Endothelial cell of umbilical vein (primary cell): ENCODE results near the gene OLIG1. TPM values are rescaled to one million over a fixed set of nuclear protein-coding genes. Genes with fewer than 3 reads are reported as not detected.

ENCODE experiments used
- BruUV-seq: library from RNA; stranded (reverse); fragments of 400-500 nt; replicated peaks from 2 replicates; lab custom pipeline; 2021; lab: Mats Ljungman, UMichigan
- CTCF ChIA-PET: fragments of 300-600, 350-600 bp; sonication (Branson Sonifier 250); formaldehyde crosslinking; loops from one replicate; lab custom pipeline; 2021; ENCODE audit warnings: antibody characterized with exemption, inconsistent platforms; lab: Charles Lee
- POLR2A ChIA-PET: fragments of 300-600, 350-600 bp; sonication (Branson Sonifier 250); formaldehyde crosslinking; loops from one replicate; lab custom pipeline; 2021; ENCODE audit warnings: antibody characterized with exemption, inconsistent platforms; lab: Charles Lee
- DNase-seq: peaks from one replicate; pipeline ENCODE4 v3.0.0-alpha.2; 2011; ENCODE audit warnings: low read depth, low spot score
- FAIRE-seq: peaks from 2 replicates; lab custom pipeline; 2011; peaks lifted over from hg19 to GRCh38; lab: Jason Lieb, UNC
- H2AFZ ChIP-seq: 2 replicates; pipeline ENCODE4 v1.6.0; 2012; ENCODE audit warnings: low read depth, low read length, control low read depth, inconsistent platforms
- H3K27ac ChIP-seq: 2 replicates; pipeline ENCODE4 v1.5.1; 2011; ENCODE audit warnings: low read depth, mild to moderate bottlenecking, control low read depth, low read length, moderate library complexity; ENCODE audit not compliant: insufficient read depth
- H3K27me3 ChIP-seq, 2 experiments: 2 replicates each; pipeline versions ENCODE4 v1.6.0 to v1.6.1; 2011; ENCODE audit warnings: low read length in 2 of 2, mixed read lengths in 1 of 2; ENCODE audit not compliant: control insufficient read depth in 2 of 2, insufficient read depth in 2 of 2
- H3K36me3 ChIP-seq, 2 experiments: 2 replicates in 1 of 2; 3 replicates in 1 of 2; pipeline ENCODE4 v1.5.1; 2011; ENCODE audit warnings: low read length in 2 of 2, mild to moderate bottlenecking in 1 of 2, moderate library complexity in 1 of 2; ENCODE audit not compliant: control insufficient read depth in 2 of 2, insufficient read depth in 2 of 2; ENCODE audit errors: extremely low read depth in 1 of 2
- H3K4me1 ChIP-seq: 3 replicates; pipeline ENCODE4 v1.5.1; 2011; ENCODE audit warnings: mild to moderate bottlenecking, low read length; ENCODE audit not compliant: control insufficient read depth, insufficient read depth; ENCODE audit errors: extremely low read depth
- H3K4me2 ChIP-seq: 2 replicates; pipeline ENCODE4 v1.6.1; 2011; ENCODE audit warnings: low read length, control low read depth, mixed read lengths; ENCODE audit not compliant: insufficient read depth
- H3K4me3 ChIP-seq, 3 experiments: fragments of 200-600 bp in 1 of 3; sonication (generic), shearing (Covaris generic) in 1 of 3; replicated peaks in 1 of 3; 2 replicates each; pipeline ENCODE4 v1.5.1; 2011 to 2016; ENCODE audit warnings: control low read depth in 3 of 3, low read length in 3 of 3, mild to moderate bottlenecking in 2 of 3, inconsistent platforms in 1 of 3, low read depth in 1 of 3, moderate library complexity in 1 of 3; ENCODE audit not compliant: insufficient read depth in 1 of 3
- H3K79me2 ChIP-seq: 2 replicates; pipeline ENCODE4 v1.6.0; 2012; ENCODE audit warnings: low read length, inconsistent platforms; ENCODE audit not compliant: control insufficient read depth, insufficient read depth
- H3K9ac ChIP-seq: replicated peaks from 2 replicates; pipeline ENCODE3; 2011; ENCODE audit warnings: low read length, control low read depth; ENCODE audit not compliant: insufficient read depth; ENCODE audit errors: extremely low read depth
- H3K9me1 ChIP-seq: replicated peaks from 3 replicates; pipeline ENCODE4 v1.6.0; 2011; ENCODE audit warnings: mild to moderate bottlenecking, low read length; ENCODE audit not compliant: control insufficient read depth, insufficient read depth; ENCODE audit errors: extremely low read depth
- H3K9me3 ChIP-seq: replicated peaks from 2 replicates; pipeline ENCODE4 v1.5.1; 2012; ENCODE audit warnings: low read length, inconsistent platforms; ENCODE audit not compliant: control insufficient read depth, insufficient read depth
- H4K20me1 ChIP-seq: replicated peaks from 2 replicates; pipeline ENCODE3; 2011; ENCODE audit warnings: mild to moderate bottlenecking, low read length; ENCODE audit not compliant: control insufficient read depth, insufficient read depth; ENCODE audit errors: extremely low read depth
- CTCF ChIP-seq, 2 donors: IDR thresholded peaks; 1 replicate in 1 of 2; 2 replicates in 1 of 2; pipeline ENCODE4 v1.5.1; 2011; ENCODE audit warnings: low read length in 2 of 2, mild to moderate bottlenecking in 2 of 2, moderate library complexity in 2 of 2, control low read depth in 1 of 2, inconsistent platforms in 1 of 2, low read depth in 1 of 2; ENCODE audit not compliant: insufficient read depth in 1 of 2; ENCODE audit errors: extremely low read depth in 1 of 2
- EZH2 ChIP-seq: IDR thresholded peaks from 2 replicates; pipeline ENCODE4 v1.6.1; 2012; ENCODE audit warnings: borderline replicate concordance, low read depth, mild to moderate bottlenecking, moderate library complexity, low read length, inconsistent platforms; ENCODE audit not compliant: severe bottlenecking
- FOS ChIP-seq: IDR thresholded peaks from 2 replicates; pipeline ENCODE4 v1.6.1; 2011; ENCODE audit warnings: mild to moderate bottlenecking, low read length, moderate library complexity, borderline replicate concordance; ENCODE audit not compliant: insufficient read depth
- GATA2 ChIP-seq: IDR thresholded peaks from 2 replicates; pipeline ENCODE4 v1.7.0; 2011; ENCODE audit warnings: low read depth, mild to moderate bottlenecking, moderate library complexity, mixed read lengths, low read length; ENCODE audit not compliant: insufficient read length, insufficient read depth
- JUN ChIP-seq: IDR thresholded peaks from 2 replicates; pipeline ENCODE4 v1.6.1; 2011; ENCODE audit warnings: borderline replicate concordance, low read depth; ENCODE audit not compliant: insufficient read length, insufficient read depth
- MAX ChIP-seq: IDR thresholded peaks from 2 replicates; pipeline ENCODE4 v1.6.1; 2011; ENCODE audit not compliant: insufficient read depth, insufficient read length
- MYC ChIP-seq: IDR thresholded peaks from one replicate; pipeline ENCODE4 v1.6.1; 2011; ENCODE audit warnings: mild to moderate bottlenecking, low read depth, low read length
- POLR2A ChIP-seq: IDR thresholded peaks from 2 replicates; pipeline ENCODE4 v1.6.1; 2012; ENCODE audit warnings: low read depth, mild to moderate bottlenecking, control low read depth, low read length
- POLR2AphosphoS5 ChIP-seq: IDR thresholded peaks from 2 replicates; pipeline ENCODE4 v1.6.1; 2012; ENCODE audit warnings: low read depth, mild to moderate bottlenecking, control low read depth, low read length, moderate library complexity; ENCODE audit not compliant: insufficient read depth
- dilution Hi-C: fragments of 300-500 bp; cut with MboI; formaldehyde crosslinking; loops from one replicate; pipeline ENCODE4 v1.15.0; 2019; ENCODE audit warnings: low sequenced_read_pairs; ENCODE audit not compliant: extremely low pct_ligation_motif_present
- intact Hi-C: fragments of 100-400 bp; cut with micrococcal nuclease; formaldehyde crosslinking; loops from one replicate; pipeline ENCODE4 v1.10.0; 2022
- polyA plus RNA-seq, 4 experiments: library from polyadenylated mRNA; depleted of rRNA in 3 of 4; stranded (reverse) in 3 of 4; unstranded in 1 of 4; fragments of >200 nt; gene quantifications; 2 replicates each; pipeline versions ENCODE4 v1.2.1 to v1.2.3, GENCODE V29; 2011 to 2012; ENCODE audit warnings: missing spikeins in 1 of 4
- total RNA-seq: library from RNA; stranded (reverse); gene quantifications from 2 replicates; pipeline ENCODE4 v1.2.3, GENCODE V29; 2021

OLIG1 gene
- total and polyA plus RNA-seq, 2 donors (not counting 3 experiments of a cell fraction or from before 2014, with no cell fraction given) = not detected

GRCh38 chr21:33069645-33069993, 322 bp upstream of the OLIG1 start:
- intact Hi-C loops (no loop called here), dilution Hi-C loops (no loop called here)
- H3K4me1 ChIP-seq = peaks cover 9% of the 10 kb centered on the region
- ChIA-PET CTCF (no interaction called here), POLR2A (no interaction called here)
- H3K27me3 ChIP-seq = peaks cover 74 to 94% of the 10 kb centered on the region in 2 experiments
- no peak overlapping the region for H3K4me3 ChIP-seq
- TF ChIP-seq GATA2 = no peak
- TF ChIP-seq EZH2 = no peak
- TF ChIP-seq POLR2A = no peak
- TF ChIP-seq POLR2AphosphoS5 = no peak
- no peak for TF ChIP-seq CTCF (IDR thresholded peaks at IDR 0.05; ENCODE audit: extremely low read depth in 1 of 2, insufficient read depth in 1 of 2, low read depth in 1 of 2, low read length in 2 of 2)
- no peak for TF ChIP-seq JUN
- TF ChIP-seq MAX = no peak
- no peak for TF ChIP-seq FOS
- TF ChIP-seq MYC = no peak
- no peak overlapping the region for H3K9ac ChIP-seq
- no peaks in the 10 kb centered on the region for H3K79me2 ChIP-seq
- DNase-seq (no peak), FAIRE-seq (no peak)
- BruUV-seq = no TSS peak
- no peaks in the 10 kb centered on the region for H3K9me3 ChIP-seq
- H3K9me1 ChIP-seq = no peaks in the 10 kb centered on the region
- peak overlapping the region; percentile 32 for H3K4me2 ChIP-seq
- no peaks in the 10 kb centered on the region for H3K36me3 ChIP-seq
- no peak overlapping the region for H3K27ac ChIP-seq
- no peaks in the 10 kb centered on the region for H4K20me1 ChIP-seq
- no peak overlapping the region for H2AFZ ChIP-seq
